Endothelial cell of umbilical vein (primary cell): ENCODE results near the gene SPEM2. TPM values are rescaled to one million over a fixed set of nuclear protein-coding genes. Genes with fewer than 3 reads are reported as not detected.

Experiments used
- BruUV-seq: library from RNA; stranded (reverse); fragments of 400-500 nt; replicated peaks from 2 replicates; lab custom pipeline; 2021; lab: Mats Ljungman, UMichigan
- CTCF ChIA-PET: fragments of 300-600, 350-600 bp; sonication (Branson Sonifier 250); formaldehyde crosslinking; loops from one replicate; lab custom pipeline; 2021; ENCODE audit warnings: antibody characterized with exemption, inconsistent platforms; lab: Charles Lee
- POLR2A ChIA-PET: fragments of 300-600, 350-600 bp; sonication (Branson Sonifier 250); formaldehyde crosslinking; loops from one replicate; lab custom pipeline; 2021; ENCODE audit warnings: antibody characterized with exemption, inconsistent platforms; lab: Charles Lee
- DNase-seq: peaks from one replicate; pipeline ENCODE4 v3.0.0-alpha.2; 2011; ENCODE audit warnings: low read depth, low spot score
- FAIRE-seq: peaks from 2 replicates; lab custom pipeline; 2011; peaks lifted over from hg19 to GRCh38; lab: Jason Lieb, UNC
- H2AFZ ChIP-seq: 2 replicates; pipeline ENCODE4 v1.6.0; 2012; ENCODE audit warnings: low read depth, low read length, control low read depth, inconsistent platforms
- H3K27ac ChIP-seq: 2 replicates; pipeline ENCODE4 v1.5.1; 2011; ENCODE audit warnings: low read depth, mild to moderate bottlenecking, control low read depth, low read length, moderate library complexity; ENCODE audit not compliant: insufficient read depth
- H3K27me3 ChIP-seq, 2 experiments: 2 replicates each; pipeline versions ENCODE4 v1.6.0 to v1.6.1; 2011; ENCODE audit warnings: low read length in 2 of 2, mixed read lengths in 1 of 2; ENCODE audit not compliant: control insufficient read depth in 2 of 2, insufficient read depth in 2 of 2
- H3K36me3 ChIP-seq, 2 experiments: 2 replicates in 1 of 2; 3 replicates in 1 of 2; pipeline ENCODE4 v1.5.1; 2011; ENCODE audit warnings: low read length in 2 of 2, mild to moderate bottlenecking in 1 of 2, moderate library complexity in 1 of 2; ENCODE audit not compliant: control insufficient read depth in 2 of 2, insufficient read depth in 2 of 2; ENCODE audit errors: extremely low read depth in 1 of 2
- H3K4me1 ChIP-seq: 3 replicates; pipeline ENCODE4 v1.5.1; 2011; ENCODE audit warnings: mild to moderate bottlenecking, low read length; ENCODE audit not compliant: control insufficient read depth, insufficient read depth; ENCODE audit errors: extremely low read depth
- H3K4me2 ChIP-seq: 2 replicates; pipeline ENCODE4 v1.6.1; 2011; ENCODE audit warnings: low read length, control low read depth, mixed read lengths; ENCODE audit not compliant: insufficient read depth
- H3K4me3 ChIP-seq, 3 experiments: fragments of 200-600 bp in 1 of 3; sonication (generic), shearing (Covaris generic) in 1 of 3; replicated peaks in 1 of 3; 2 replicates each; pipeline ENCODE4 v1.5.1; 2011 to 2016; ENCODE audit warnings: control low read depth in 3 of 3, low read length in 3 of 3, mild to moderate bottlenecking in 2 of 3, inconsistent platforms in 1 of 3, low read depth in 1 of 3, moderate library complexity in 1 of 3; ENCODE audit not compliant: insufficient read depth in 1 of 3
- H3K79me2 ChIP-seq: 2 replicates; pipeline ENCODE4 v1.6.0; 2012; ENCODE audit warnings: low read length, inconsistent platforms; ENCODE audit not compliant: control insufficient read depth, insufficient read depth
- H3K9ac ChIP-seq: replicated peaks from 2 replicates; pipeline ENCODE3; 2011; ENCODE audit warnings: low read length, control low read depth; ENCODE audit not compliant: insufficient read depth; ENCODE audit errors: extremely low read depth
- H3K9me1 ChIP-seq: replicated peaks from 3 replicates; pipeline ENCODE4 v1.6.0; 2011; ENCODE audit warnings: mild to moderate bottlenecking, low read length; ENCODE audit not compliant: control insufficient read depth, insufficient read depth; ENCODE audit errors: extremely low read depth
- H3K9me3 ChIP-seq: replicated peaks from 2 replicates; pipeline ENCODE4 v1.5.1; 2012; ENCODE audit warnings: low read length, inconsistent platforms; ENCODE audit not compliant: control insufficient read depth, insufficient read depth
- H4K20me1 ChIP-seq: replicated peaks from 2 replicates; pipeline ENCODE3; 2011; ENCODE audit warnings: mild to moderate bottlenecking, low read length; ENCODE audit not compliant: control insufficient read depth, insufficient read depth; ENCODE audit errors: extremely low read depth
- CTCF ChIP-seq, 2 donors: IDR thresholded peaks; 1 replicate in 1 of 2; 2 replicates in 1 of 2; pipeline ENCODE4 v1.5.1; 2011; ENCODE audit warnings: low read length in 2 of 2, mild to moderate bottlenecking in 2 of 2, moderate library complexity in 2 of 2, control low read depth in 1 of 2, inconsistent platforms in 1 of 2, low read depth in 1 of 2; ENCODE audit not compliant: insufficient read depth in 1 of 2; ENCODE audit errors: extremely low read depth in 1 of 2
- EZH2 ChIP-seq: IDR thresholded peaks from 2 replicates; pipeline ENCODE4 v1.6.1; 2012; ENCODE audit warnings: borderline replicate concordance, low read depth, mild to moderate bottlenecking, moderate library complexity, low read length, inconsistent platforms; ENCODE audit not compliant: severe bottlenecking
- GATA2 ChIP-seq: IDR thresholded peaks from 2 replicates; pipeline ENCODE4 v1.7.0; 2011; ENCODE audit warnings: low read depth, mild to moderate bottlenecking, moderate library complexity, mixed read lengths, low read length; ENCODE audit not compliant: insufficient read length, insufficient read depth
- JUN ChIP-seq: IDR thresholded peaks from 2 replicates; pipeline ENCODE4 v1.6.1; 2011; ENCODE audit warnings: borderline replicate concordance, low read depth; ENCODE audit not compliant: insufficient read length, insufficient read depth
- MAX ChIP-seq: IDR thresholded peaks from 2 replicates; pipeline ENCODE4 v1.6.1; 2011; ENCODE audit not compliant: insufficient read depth, insufficient read length
- MYC ChIP-seq: IDR thresholded peaks from one replicate; pipeline ENCODE4 v1.6.1; 2011; ENCODE audit warnings: mild to moderate bottlenecking, low read depth, low read length
- POLR2A ChIP-seq: IDR thresholded peaks from 2 replicates; pipeline ENCODE4 v1.6.1; 2012; ENCODE audit warnings: low read depth, mild to moderate bottlenecking, control low read depth, low read length
- POLR2AphosphoS5 ChIP-seq: IDR thresholded peaks from 2 replicates; pipeline ENCODE4 v1.6.1; 2012; ENCODE audit warnings: low read depth, mild to moderate bottlenecking, control low read depth, low read length, moderate library complexity; ENCODE audit not compliant: insufficient read depth
- dilution Hi-C: fragments of 300-500 bp; cut with MboI; formaldehyde crosslinking; loops from one replicate; pipeline ENCODE4 v1.15.0; 2019; ENCODE audit warnings: low sequenced_read_pairs; ENCODE audit not compliant: extremely low pct_ligation_motif_present
- intact Hi-C: fragments of 100-400 bp; cut with micrococcal nuclease; formaldehyde crosslinking; loops from one replicate; pipeline ENCODE4 v1.10.0; 2022
- polyA plus RNA-seq, 4 experiments: library from polyadenylated mRNA; depleted of rRNA in 3 of 4; stranded (reverse) in 3 of 4; unstranded in 1 of 4; fragments of >200 nt; gene quantifications; 2 replicates each; pipeline versions ENCODE4 v1.2.1 to v1.2.3, GENCODE V29; 2011 to 2012; ENCODE audit warnings: missing spikeins in 1 of 4
- total RNA-seq: library from RNA; stranded (reverse); gene quantifications from 2 replicates; pipeline ENCODE4 v1.2.3, GENCODE V29; 2021

Gene SPEM2
- total and polyA plus RNA-seq, 2 donors (not counting 3 experiments of a cell fraction or from before 2014, with no cell fraction given), result not detected

DNA sequence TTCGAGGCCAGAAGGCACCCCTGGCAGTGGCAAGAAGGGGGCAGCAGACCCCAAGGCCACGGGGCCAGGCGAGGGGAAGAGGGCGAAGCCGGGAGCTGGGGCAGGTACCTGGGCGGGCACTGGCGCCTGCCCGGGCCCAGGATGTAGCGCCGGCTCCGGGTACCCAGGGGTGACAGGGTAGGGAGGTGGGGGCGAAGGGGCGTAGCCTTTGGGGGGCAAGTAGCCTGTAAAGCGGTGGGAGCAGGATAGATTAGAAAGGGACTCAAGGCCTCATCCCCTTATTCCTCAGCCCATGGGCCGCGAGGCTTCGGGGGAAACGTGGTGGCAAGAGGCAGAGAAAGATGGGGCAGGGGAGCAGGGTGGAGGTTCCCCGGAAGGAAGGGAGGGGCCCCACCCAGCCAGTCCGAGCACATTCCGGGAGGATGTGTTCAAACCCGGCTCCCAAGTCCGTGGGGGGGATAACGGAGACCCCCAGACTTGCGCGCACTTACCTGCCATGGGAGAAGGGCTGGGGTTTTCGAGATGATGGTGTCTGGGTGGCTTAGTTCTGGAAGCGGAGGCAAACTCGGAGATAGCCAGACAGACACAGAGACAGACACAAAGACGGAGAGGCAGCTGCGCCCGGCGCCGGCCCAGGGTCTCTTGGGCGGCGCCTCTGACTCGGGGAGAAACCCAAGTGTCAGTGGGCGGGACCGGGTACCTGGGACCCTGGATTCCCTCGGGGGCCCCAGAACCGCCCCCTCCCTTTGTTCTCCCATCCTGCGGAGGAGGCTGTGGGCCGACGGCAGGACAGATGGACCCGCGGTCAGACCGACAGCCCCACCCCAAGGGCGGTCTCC lies 31.6 kb upstream of the SPEM2 start:
- H2AFZ ChIP-seq, result peak overlapping the region; percentile 51
- H3K9me3 ChIP-seq, result no peaks in the 10 kb centered on the region
- peak overlapping the region; percentile 81 for H3K9ac ChIP-seq
- dilution Hi-C loops, result no loop called here
- H3K27ac ChIP-seq, result peak overlapping the region; percentile 38
- TF ChIP-seq CTCF (IDR thresholded peaks at IDR 0.05; ENCODE audit: extremely low read depth in 1 of 2, insufficient read depth in 1 of 2, low read depth in 1 of 2, low read length in 2 of 2) (peak in 1 of 2 donors; percentile 7), MAX (no peak), MYC (no peak), EZH2 (no peak), POLR2A (no peak), JUN (no peak), GATA2 (no peak), POLR2AphosphoS5 (no peak)
- no peak for FAIRE-seq
- POLR2A ChIA-PET, result interaction anchor here (1.0 kb wide), 1 partner anchor 10 kb away, joined by 11 read pairs; the partner anchor contains the start of gene TMEM256
- H3K4me2 ChIP-seq, result peak overlapping the region; percentile 45
- DNase-seq, result no peak
- no peaks in the 10 kb centered on the region for H3K9me1 ChIP-seq
- H4K20me1 ChIP-seq, result no peaks in the 10 kb centered on the region
- intact Hi-C loops, result loop anchor here (1.0 to 5.0 kb wide), 5 partner anchors 10 to 167 kb away; partner anchors contain the start of genes POLR2A, SENP3, TMEM102 and TMEM256
- no peaks in the 10 kb centered on the region for H3K27me3 ChIP-seq
- CTCF ChIA-PET, result interaction anchor here (0.6 to 2.3 kb wide), 8 partner anchors 8 to 167 kb away, joined by 3 to 11 read pairs (median 5); partner anchors contain the start of gene TMEM256
- H3K4me3 ChIP-seq, result peak overlapping the region; percentile 58 to 93 (median 92)
- peaks cover 16% of the 10 kb centered on the region for H3K4me1 ChIP-seq
- BruUV-seq, result no TSS peak
- peaks cover 0 to 18% of the 10 kb centered on the region in 2 experiments for H3K36me3 ChIP-seq
- no peaks in the 10 kb centered on the region for H3K79me2 ChIP-seq
